NB4 (cell line): Measurements from ENCODE around the gene PDGFA.

Experiments used
- CTCF ChIP-seq: IDR thresholded peaks from one replicate; pipeline ENCODE4 v1.5.1; 2012; ENCODE audit warnings: low read depth, low read length
- MYC ChIP-seq: IDR thresholded peaks from 2 replicates; pipeline ENCODE4 v1.6.1; 2011; ENCODE audit warnings: low read depth, low read length

DNA sequence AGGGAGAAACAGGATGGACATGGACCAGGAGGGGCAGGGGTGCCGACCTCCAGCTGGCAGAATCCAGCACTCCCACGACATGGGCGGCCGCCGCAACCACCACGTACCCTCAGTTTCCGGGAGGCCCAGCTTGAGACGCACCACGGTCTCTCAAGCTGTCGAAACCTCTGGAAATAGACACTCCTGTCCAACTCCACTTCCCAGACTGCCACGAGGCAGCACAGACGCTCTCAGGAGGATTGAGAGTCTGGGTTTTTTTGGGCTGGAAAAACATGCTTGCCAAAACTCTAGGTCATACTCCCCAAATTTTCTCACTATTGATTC, 37.9 kb upstream of the PDGFA start:
- no peak for TF ChIP-seq CTCF
- no peak for TF ChIP-seq MYC
